ENCODE data around the gene EFHC1.
"Not testable (repeated sequence)": the region's sequence is repeated elsewhere in the genome, so short reads cannot be mapped to it uniquely, and the experiment has no call there.

Gene EFHC1

DNA sequence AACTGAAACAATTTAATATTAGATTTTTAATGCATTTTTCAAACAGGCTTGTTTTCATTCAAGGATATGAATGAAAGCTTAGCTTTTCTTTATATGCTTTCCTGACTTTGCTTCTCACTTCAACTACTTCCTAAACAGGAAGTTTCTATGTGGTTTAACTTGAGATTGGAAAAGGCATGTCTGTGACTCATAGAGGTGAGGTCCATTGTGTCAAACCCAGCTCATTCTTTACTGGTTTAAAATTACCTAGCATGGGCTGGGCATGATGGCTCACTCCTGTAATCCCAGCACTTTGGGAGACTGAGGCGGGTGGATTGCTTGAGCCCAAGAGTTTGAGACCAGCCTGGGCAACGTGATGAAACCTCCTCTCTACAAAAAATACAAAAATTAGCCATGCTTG lies 34.4 kb downstream of the EFHC1 start:
- TF ChIP-seq EZH2phosphoT487 (IDR thresholded peaks at IDR 0.05; ENCODE audit: borderline replicate concordance, low read length) = no peak
- TF ChIP-seq, protein P1, sequence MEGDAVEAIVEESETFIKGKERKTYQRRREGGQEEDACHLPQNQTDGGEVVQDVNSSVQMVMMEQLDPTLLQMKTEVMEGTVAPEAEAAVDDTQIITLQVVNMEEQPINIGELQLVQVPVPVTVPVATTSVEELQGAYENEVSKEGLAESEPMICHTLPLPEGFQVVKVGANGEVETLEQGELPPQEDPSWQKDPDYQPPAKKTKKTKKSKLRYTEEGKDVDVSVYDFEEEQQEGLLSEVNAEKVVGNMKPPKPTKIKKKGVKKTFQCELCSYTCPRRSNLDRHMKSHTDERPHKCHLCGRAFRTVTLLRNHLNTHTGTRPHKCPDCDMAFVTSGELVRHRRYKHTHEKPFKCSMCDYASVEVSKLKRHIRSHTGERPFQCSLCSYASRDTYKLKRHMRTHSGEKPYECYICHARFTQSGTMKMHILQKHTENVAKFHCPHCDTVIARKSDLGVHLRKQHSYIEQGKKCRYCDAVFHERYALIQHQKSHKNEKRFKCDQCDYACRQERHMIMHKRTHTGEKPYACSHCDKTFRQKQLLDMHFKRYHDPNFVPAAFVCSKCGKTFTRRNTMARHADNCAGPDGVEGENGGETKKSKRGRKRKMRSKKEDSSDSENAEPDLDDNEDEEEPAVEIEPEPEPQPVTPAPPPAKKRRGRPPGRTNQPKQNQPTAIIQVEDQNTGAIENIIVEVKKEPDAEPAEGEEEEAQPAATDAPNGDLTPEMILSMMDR (IDR thresholded peaks at IDR 0.05; ENCODE audit: low read depth, low read length, poor library complexity, severe bottlenecking) = no peak
- Histone ChIP-seq H3K9me2 (replicated peaks; ENCODE audit: control insufficient read depth, low read length) (no peaks in the 10 kb centered on the region), H3K4me3 (ENCODE audit: low read length) (no peak overlapping the region), H4K20me1 (ENCODE audit: control insufficient read depth, insufficient read depth, low read depth, low read length) (no peaks in the 10 kb centered on the region), H3K4me2 (ENCODE audit: low read length) (no peak overlapping the region), H3K9me3 (ENCODE audit: control insufficient read depth, insufficient read depth, low read length) (no peaks in the 10 kb centered on the region), H3K79me2 (ENCODE audit: control insufficient read depth, low read length) (no peaks in the 10 kb centered on the region), H3F3A (ENCODE audit: control insufficient read depth, insufficient read depth) (no peaks in the 10 kb centered on the region), H3K27ac (ENCODE audit: low read depth, low read length) (no peak overlapping the region), H3K4me1 (ENCODE audit: control insufficient read depth, low read length) (no peaks in the 10 kb centered on the region), H3K36me3 (ENCODE audit: control insufficient read depth, low read length) (0 out of 2 replicates have a peak, but pooled peaks cover 4% of the 10 kb centered on the region), H3K27me3 (ENCODE audit: control insufficient read depth, low read length) (no peaks in the 10 kb centered on the region)

DNA sequence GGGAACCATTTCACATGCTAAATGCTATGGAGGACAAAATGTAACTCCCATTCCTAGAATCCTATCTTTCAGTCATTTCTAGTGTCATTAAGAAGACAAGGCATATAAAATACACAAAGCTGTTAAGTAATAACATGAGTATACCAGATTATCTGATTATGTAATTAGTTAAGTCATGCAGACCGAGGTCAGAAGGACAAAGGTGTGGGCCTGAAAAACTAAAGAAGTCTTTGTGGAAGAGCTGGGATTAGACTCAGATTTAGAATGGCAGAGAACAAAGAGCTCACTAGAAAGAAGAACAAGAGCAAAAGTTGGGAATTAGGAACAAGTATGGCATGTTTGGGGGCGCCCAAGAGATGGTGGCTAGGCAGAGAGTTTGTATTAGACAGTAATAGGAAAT lies 37.0 kb downstream of the EFHC1 start:
- Histone ChIP-seq H3K9me3 (ENCODE audit: control insufficient read depth, insufficient read depth, low read length) (no peaks in the 10 kb centered on the region), H3K79me2 (ENCODE audit: control insufficient read depth, low read length) (no peaks in the 10 kb centered on the region), H3F3A (ENCODE audit: control insufficient read depth, insufficient read depth) (no peaks in the 10 kb centered on the region), H3K27me3 (ENCODE audit: control insufficient read depth, low read length) (no peaks in the 10 kb centered on the region), H3K27ac (ENCODE audit: low read depth, low read length) (no peak overlapping the region), H3K4me3 (ENCODE audit: low read length) (no peak overlapping the region), H3K4me1 (ENCODE audit: control insufficient read depth, low read length) (no peaks in the 10 kb centered on the region), H4K20me1 (ENCODE audit: control insufficient read depth, insufficient read depth, low read depth, low read length) (no peaks in the 10 kb centered on the region), H3K36me3 (ENCODE audit: control insufficient read depth, low read length) (0 out of 2 replicates have a peak, but pooled peaks cover 4% of the 10 kb centered on the region), H3K9me2 (replicated peaks; ENCODE audit: control insufficient read depth, low read length) (no peaks in the 10 kb centered on the region), H3K4me2 (ENCODE audit: low read length) (no peak overlapping the region)
- TF ChIP-seq, protein P1 (IDR thresholded peaks at IDR 0.05; ENCODE audit: low read depth, low read length, poor library complexity, severe bottlenecking) = no peak
- no peak for TF ChIP-seq EZH2phosphoT487 (IDR thresholded peaks at IDR 0.05; ENCODE audit: borderline replicate concordance, low read length)

- H3F3A ChIP-seq (ENCODE audit: control insufficient read depth, insufficient read depth); H3K9me2 ChIP-seq (replicated peaks; ENCODE audit: control insufficient read depth, low read length); H3K79me2 ChIP-seq (ENCODE audit: control insufficient read depth, low read length); H3K27ac ChIP-seq (ENCODE audit: low read depth, low read length); H3K27me3 ChIP-seq (ENCODE audit: control insufficient read depth, low read length); H3K4me1 ChIP-seq (ENCODE audit: control insufficient read depth, low read length); H3K9me3 ChIP-seq (ENCODE audit: control insufficient read depth, insufficient read depth, low read length); H3K36me3 ChIP-seq (ENCODE audit: control insufficient read depth, low read length); H3K4me3 ChIP-seq (ENCODE audit: low read length); H4K20me1 ChIP-seq (ENCODE audit: control insufficient read depth, insufficient read depth, low read depth, low read length); H3K4me2 ChIP-seq (ENCODE audit: low read length): not testable (repeated sequence)
These were observed 41.1 kb downstream of the EFHC1 start for GRCh38 chr6:52461194-52461593.

DNA sequence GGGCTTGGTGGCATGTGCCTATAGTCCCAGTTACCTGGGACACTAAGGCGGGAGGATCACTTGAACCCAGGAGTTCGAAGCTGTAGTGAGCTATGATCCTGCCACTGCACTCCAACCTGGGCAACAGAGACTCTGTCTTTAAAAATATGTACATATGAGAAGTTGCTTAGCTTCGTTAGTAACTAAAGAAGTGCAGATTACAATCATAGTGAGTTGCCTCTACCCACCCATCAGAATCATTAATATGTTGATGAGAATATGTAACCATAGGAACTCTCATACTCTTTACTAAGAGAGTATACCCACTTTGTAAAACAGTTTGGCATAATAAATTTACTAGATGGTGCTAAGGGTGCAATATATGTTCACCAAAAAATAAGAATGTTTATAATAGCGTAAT lies 54.0 kb downstream of the EFHC1 start:
- Histone ChIP-seq H3K4me2 (ENCODE audit: low read length) (no peak overlapping the region), H3K36me3 (ENCODE audit: control insufficient read depth, low read length) (no peaks in the 10 kb centered on the region), H3K9me2 (replicated peaks; ENCODE audit: control insufficient read depth, low read length) (no peaks in the 10 kb centered on the region), H4K20me1 (ENCODE audit: control insufficient read depth, insufficient read depth, low read depth, low read length) (no peaks in the 10 kb centered on the region), H3K79me2 (ENCODE audit: control insufficient read depth, low read length) (no peaks in the 10 kb centered on the region), H3K4me1 (ENCODE audit: control insufficient read depth, low read length) (no peaks in the 10 kb centered on the region), H3K27ac (ENCODE audit: low read depth, low read length) (no peak overlapping the region), H3K27me3 (ENCODE audit: control insufficient read depth, low read length) (no peaks in the 10 kb centered on the region), H3F3A (ENCODE audit: control insufficient read depth, insufficient read depth) (no peaks in the 10 kb centered on the region), H3K9me3 (ENCODE audit: control insufficient read depth, insufficient read depth, low read length) (no peaks in the 10 kb centered on the region), H3K4me3 (ENCODE audit: low read length) (no peak overlapping the region)
- TF ChIP-seq EZH2phosphoT487 (IDR thresholded peaks at IDR 0.05; ENCODE audit: borderline replicate concordance, low read length) = no peak
- TF ChIP-seq, protein P1 (IDR thresholded peaks at IDR 0.05; ENCODE audit: low read depth, low read length, poor library complexity, severe bottlenecking) = no peak

Data from DOHH2 (cell line).